ENCODE results near the gene FERMT1.
A peak's percentile ranks its signal among the peaks of the same experiment; 100 is the strongest.

The FERMT1 gene

GRCh38 chr20:6120491-6120988 is 2.3 kb downstream of the FERMT1 start:
- DNase-seq: no peak
- Histone ChIP-seq H2BK5ac (ENCODE audit: low read depth, low read length, poor library complexity, severe bottlenecking) (no peak overlapping the region), H4K8ac (ENCODE audit: low read length) (no peak overlapping the region), H2AFZ (ENCODE audit: low read depth, low read length) (no peak overlapping the region), H3K79me1 (replicated peaks; ENCODE audit: low read length, poor library complexity, severe bottlenecking) (no peaks in the 10 kb centered on the region), H3K27ac (ENCODE audit: low read length, poor library complexity, severe bottlenecking) (no peak overlapping the region), H3K9ac (ENCODE audit: low read length) (peak overlapping the region; percentile 49), H3K23ac (ENCODE audit: low read length in 2 of 2) (no peak overlapping the region), H2BK15ac (ENCODE audit: low read depth, poor library complexity, severe bottlenecking) (no peak overlapping the region), H3K4me2 (ENCODE audit: low read length, poor library complexity, severe bottlenecking) (no peak overlapping the region), H2BK12ac (ENCODE audit: low read length in 2 of 2) (no peak overlapping the region), H2AK5ac (ENCODE audit: low read length, severe bottlenecking) (no peak overlapping the region), H3K9me3 (ENCODE audit: control insufficient read depth, low read length) (peaks cover 2% of the 10 kb centered on the region), H3K36me3 (ENCODE audit: control insufficient read depth in 1 of 2, insufficient read depth in 2 of 2, low read depth in 1 of 2, low read length in 2 of 2) (peaks cover 0 to 25% of the 10 kb centered on the region in 2 experiments), H3K4ac (ENCODE audit: low read depth in 1 of 2, low read length in 2 of 2) (no peak overlapping the region), H3K14ac (ENCODE audit: low read length in 2 of 2) (no peak overlapping the region), H2BK120ac (ENCODE audit: low read depth, low read length) (no peak overlapping the region), H3K4me3 (ENCODE audit: insufficient read depth in 1 of 2, low read depth in 1 of 2, low read length in 2 of 2) (peak overlapping the region in 1 of 2 experiments; percentile 19), H3K4me1 (ENCODE audit: control insufficient read depth, insufficient read depth, low read depth, low read length) (peaks cover 13% of the 10 kb centered on the region), H4K91ac (ENCODE audit: low read length) (no peak overlapping the region), H3K18ac (ENCODE audit: low read depth in 1 of 2, low read length in 2 of 2) (no peak overlapping the region), H3K27me3 (ENCODE audit: control insufficient read depth in 1 of 2, insufficient read depth in 1 of 2, low read length in 2 of 2) (no peaks in the 10 kb centered on the region)
- WGBS: 80% methylated on average over 2 of the region's 3 CpGs

GRCh38 chr20:6116758-6117157 is 6.1 kb downstream of the FERMT1 start:
- Histone ChIP-seq H3K9ac (ENCODE audit: low read length) (no peak overlapping the region), H4K8ac (ENCODE audit: low read length) (no peak overlapping the region), H3K4me3 (ENCODE audit: insufficient read depth in 1 of 2, low read depth in 1 of 2, low read length in 2 of 2) (no peak overlapping the region), H2BK5ac (ENCODE audit: low read depth, low read length, poor library complexity, severe bottlenecking) (no peak overlapping the region), H3K36me3 (ENCODE audit: control insufficient read depth in 1 of 2, insufficient read depth in 2 of 2, low read depth in 1 of 2, low read length in 2 of 2) (peaks cover 0 to 62% of the 10 kb centered on the region in 2 experiments), H3K14ac (ENCODE audit: low read length in 2 of 2) (no peak overlapping the region), H3K18ac (ENCODE audit: low read depth in 1 of 2, low read length in 2 of 2) (no peak overlapping the region), H2AFZ (ENCODE audit: low read depth, low read length) (no peak overlapping the region), H3K4me1 (ENCODE audit: control insufficient read depth, insufficient read depth, low read depth, low read length) (no peaks in the 10 kb centered on the region), H3K4ac (ENCODE audit: low read depth in 1 of 2, low read length in 2 of 2) (no peak overlapping the region), H2BK120ac (ENCODE audit: low read depth, low read length) (no peak overlapping the region), H2BK15ac (ENCODE audit: low read depth, poor library complexity, severe bottlenecking) (no peak overlapping the region), H3K27ac (ENCODE audit: low read length, poor library complexity, severe bottlenecking) (no peak overlapping the region), H3K79me1 (replicated peaks; ENCODE audit: low read length, poor library complexity, severe bottlenecking) (no peaks in the 10 kb centered on the region), H4K91ac (ENCODE audit: low read length) (no peak overlapping the region), H3K23ac (ENCODE audit: low read length in 2 of 2) (no peak overlapping the region), H3K9me3 (ENCODE audit: control insufficient read depth, low read length) (peaks cover 25% of the 10 kb centered on the region), H2BK12ac (ENCODE audit: low read length in 2 of 2) (no peak overlapping the region), H3K4me2 (ENCODE audit: low read length, poor library complexity, severe bottlenecking) (no peak overlapping the region), H2AK5ac (ENCODE audit: low read length, severe bottlenecking) (no peak overlapping the region), H3K27me3 (ENCODE audit: control insufficient read depth in 1 of 2, insufficient read depth in 1 of 2, low read length in 2 of 2) (no peaks in the 10 kb centered on the region)
- no peak for DNase-seq
- 100% methylated on average over 1 of the region's 3 CpGs for WGBS

GRCh38 chr20:6115221-6115895 is 7.5 kb downstream of the FERMT1 start:
- Histone ChIP-seq H3K79me1 (replicated peaks; ENCODE audit: low read length, poor library complexity, severe bottlenecking) (no peaks in the 10 kb centered on the region), H3K4ac (ENCODE audit: low read depth in 1 of 2, low read length in 2 of 2) (no peak overlapping the region), H3K18ac (ENCODE audit: low read depth in 1 of 2, low read length in 2 of 2) (no peak overlapping the region), H3K4me1 (ENCODE audit: control insufficient read depth, insufficient read depth, low read depth, low read length) (no peaks in the 10 kb centered on the region), H4K8ac (ENCODE audit: low read length) (no peak overlapping the region), H4K91ac (ENCODE audit: low read length) (no peak overlapping the region), H3K27me3 (ENCODE audit: control insufficient read depth in 1 of 2, insufficient read depth in 1 of 2, low read length in 2 of 2) (no peaks in the 10 kb centered on the region), H2AK5ac (ENCODE audit: low read length, severe bottlenecking) (no peak overlapping the region), H2BK15ac (ENCODE audit: low read depth, poor library complexity, severe bottlenecking) (no peak overlapping the region), H3K4me2 (ENCODE audit: low read length, poor library complexity, severe bottlenecking) (no peak overlapping the region), H3K9ac (ENCODE audit: low read length) (no peak overlapping the region), H2BK5ac (ENCODE audit: low read depth, low read length, poor library complexity, severe bottlenecking) (no peak overlapping the region), H2BK12ac (ENCODE audit: low read length in 2 of 2) (no peak overlapping the region), H3K14ac (ENCODE audit: low read length in 2 of 2) (no peak overlapping the region), H3K4me3 (ENCODE audit: insufficient read depth in 1 of 2, low read depth in 1 of 2, low read length in 2 of 2) (no peak overlapping the region), H3K36me3 (ENCODE audit: control insufficient read depth in 1 of 2, insufficient read depth in 2 of 2, low read depth in 1 of 2, low read length in 2 of 2) (peaks cover 0 to 74% of the 10 kb centered on the region in 2 experiments), H2AFZ (ENCODE audit: low read depth, low read length) (no peak overlapping the region), H3K23ac (ENCODE audit: low read length in 2 of 2) (no peak overlapping the region), H2BK120ac (ENCODE audit: low read depth, low read length) (no peak overlapping the region), H3K27ac (ENCODE audit: low read length, poor library complexity, severe bottlenecking) (no peak overlapping the region), H3K9me3 (ENCODE audit: control insufficient read depth, low read length) (peaks cover 25% of the 10 kb centered on the region)
- WGBS: 90% methylated on average over 2 of the region's 3 CpGs
- DNase-seq: no peak

GRCh38 chr20:6114696-6115095 is 8.1 kb downstream of the FERMT1 start:
- Histone ChIP-seq H3K14ac (ENCODE audit: low read length in 2 of 2) (no peak overlapping the region), H2BK15ac (ENCODE audit: low read depth, poor library complexity, severe bottlenecking) (no peak overlapping the region), H3K4me3 (ENCODE audit: insufficient read depth in 1 of 2, low read depth in 1 of 2, low read length in 2 of 2) (no peak overlapping the region), H3K9me3 (ENCODE audit: control insufficient read depth, low read length) (peaks cover 25% of the 10 kb centered on the region), H3K79me1 (replicated peaks; ENCODE audit: low read length, poor library complexity, severe bottlenecking) (no peaks in the 10 kb centered on the region), H3K23ac (ENCODE audit: low read length in 2 of 2) (no peak overlapping the region), H3K9ac (ENCODE audit: low read length) (no peak overlapping the region), H3K4me2 (ENCODE audit: low read length, poor library complexity, severe bottlenecking) (no peak overlapping the region), H2AK5ac (ENCODE audit: low read length, severe bottlenecking) (no peak overlapping the region), H2BK12ac (ENCODE audit: low read length in 2 of 2) (no peak overlapping the region), H2BK5ac (ENCODE audit: low read depth, low read length, poor library complexity, severe bottlenecking) (no peak overlapping the region), H2AFZ (ENCODE audit: low read depth, low read length) (no peak overlapping the region), H3K4ac (ENCODE audit: low read depth in 1 of 2, low read length in 2 of 2) (no peak overlapping the region), H4K91ac (ENCODE audit: low read length) (no peak overlapping the region), H3K36me3 (ENCODE audit: control insufficient read depth in 1 of 2, insufficient read depth in 2 of 2, low read depth in 1 of 2, low read length in 2 of 2) (peaks cover 0 to 81% of the 10 kb centered on the region in 2 experiments), H3K4me1 (ENCODE audit: control insufficient read depth, insufficient read depth, low read depth, low read length) (no peaks in the 10 kb centered on the region), H3K18ac (ENCODE audit: low read depth in 1 of 2, low read length in 2 of 2) (no peak overlapping the region), H2BK120ac (ENCODE audit: low read depth, low read length) (no peak overlapping the region), H3K27me3 (ENCODE audit: control insufficient read depth in 1 of 2, insufficient read depth in 1 of 2, low read length in 2 of 2) (no peaks in the 10 kb centered on the region), H3K27ac (ENCODE audit: low read length, poor library complexity, severe bottlenecking) (no peak overlapping the region), H4K8ac (ENCODE audit: low read length) (no peak overlapping the region)
- 89% methylated on average over 1 of the region's 1 CpG for WGBS
- no peak for DNase-seq
